Right lung (tissue), 5 donors: ENCODE measurements around the gene OSBPL6. TPM values are rescaled to one million over a fixed set of nuclear protein-coding genes. Genes with fewer than 3 reads are reported as not detected.
A peak's percentile ranks its signal among the peaks of the same experiment; 100 is the strongest.
"Not testable (repeated sequence)": the region's sequence is repeated elsewhere in the genome, so short reads cannot be mapped to it uniquely, and the experiment has no call there.

Experiments used
- DNase-seq, 2 donors: peaks; one replicate each; pipeline ENCODE4 v3.0.0-alpha.2; 2013
- polyA plus RNA-seq, 5 donors: library from polyadenylated mRNA; unstranded; fragments of 120-200 nt; gene quantifications; one replicate each; pipeline versions ENCODE4 v1.2.1 to v1.2.3, GENCODE V29; 2013; ENCODE audit warnings: inconsistent platforms in 1 of 5, low replicate concordance in 1 of 5; ENCODE audit not compliant: insufficient read length in 5 of 5, insufficient read depth in 1 of 5

Gene OSBPL6
- polyA plus RNA-seq, 5 donors, result 3.1 to 6.7 (median 5.7) TPM

- DNase-seq, result no peak
These were observed 155.7 kb downstream of the OSBPL6 start for GRCh38 chr2:178350051-178350450.

DNA sequence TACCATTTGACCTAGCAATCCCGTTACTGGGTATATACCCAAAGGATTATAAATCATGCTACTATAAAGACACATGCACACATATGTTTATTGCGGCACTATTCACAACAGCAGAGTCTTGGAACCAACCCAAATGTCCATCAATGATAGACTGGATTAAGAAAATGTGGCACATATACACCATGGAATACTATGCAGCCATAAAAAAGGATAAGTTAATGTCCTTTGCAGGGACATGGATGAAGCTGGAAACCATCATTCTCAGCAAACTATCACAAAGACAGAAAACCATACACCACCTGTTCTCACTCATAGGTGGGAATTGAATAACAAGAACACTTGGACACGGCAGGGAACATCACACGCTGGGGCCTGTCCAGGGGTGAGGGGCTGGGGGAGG is 163.4 kb downstream of the OSBPL6 start:
- DNase-seq, result not testable (repeated sequence)

DNA sequence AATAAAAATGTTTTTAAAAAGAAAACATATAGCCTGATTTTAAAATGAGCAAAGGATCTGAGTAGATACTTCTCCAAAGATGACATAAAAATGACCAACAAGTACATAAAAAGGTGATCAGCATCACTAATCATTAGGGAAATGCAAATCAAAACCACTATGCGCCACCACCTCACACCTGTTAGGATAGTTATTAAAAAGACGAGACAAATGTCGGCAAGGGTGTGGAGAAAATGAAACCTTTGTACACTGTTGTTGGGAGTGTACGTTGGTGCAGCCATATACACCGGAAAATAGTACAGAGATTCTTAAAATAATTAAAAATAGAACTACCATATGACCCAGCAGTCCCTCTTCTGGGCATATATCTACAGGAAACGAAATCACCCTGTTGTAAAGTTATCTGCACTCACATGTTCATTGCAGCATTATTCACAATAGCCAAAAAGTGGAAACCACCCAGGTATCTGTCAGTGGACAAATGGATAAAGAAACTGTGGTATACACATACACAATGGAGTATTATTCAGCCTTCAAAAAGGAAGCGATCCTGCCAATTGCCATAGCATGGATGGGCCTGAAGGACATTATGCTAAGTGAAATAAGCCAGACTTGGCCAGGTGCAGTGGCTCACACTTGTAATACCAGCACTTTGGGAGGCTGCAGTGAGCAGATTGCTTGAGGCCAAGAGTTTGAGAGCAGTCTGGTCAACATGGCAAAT is 165.0 kb downstream of the OSBPL6 start:
- DNase-seq, result no peak

DNA sequence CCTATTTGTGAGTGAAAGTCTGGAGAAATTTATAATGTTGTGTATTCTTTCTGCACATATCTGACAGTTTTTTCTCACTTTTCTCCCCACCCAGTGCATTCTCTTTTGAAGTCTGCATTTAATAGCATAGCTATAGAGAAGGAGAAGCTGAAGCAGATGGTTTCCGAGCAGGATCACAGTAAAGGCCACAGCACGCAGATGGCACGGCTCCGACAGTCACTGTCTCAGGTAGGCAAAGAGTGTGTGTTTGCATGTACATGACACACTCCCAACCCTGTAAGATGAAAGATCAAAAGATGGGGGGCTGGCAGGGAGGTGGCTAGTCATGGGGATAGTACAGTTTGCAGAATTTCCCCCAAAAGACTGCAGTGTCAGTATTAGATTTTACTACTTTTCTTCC is 167.3 kb downstream of the OSBPL6 start:
- DNase-seq, result no peak

DNA sequence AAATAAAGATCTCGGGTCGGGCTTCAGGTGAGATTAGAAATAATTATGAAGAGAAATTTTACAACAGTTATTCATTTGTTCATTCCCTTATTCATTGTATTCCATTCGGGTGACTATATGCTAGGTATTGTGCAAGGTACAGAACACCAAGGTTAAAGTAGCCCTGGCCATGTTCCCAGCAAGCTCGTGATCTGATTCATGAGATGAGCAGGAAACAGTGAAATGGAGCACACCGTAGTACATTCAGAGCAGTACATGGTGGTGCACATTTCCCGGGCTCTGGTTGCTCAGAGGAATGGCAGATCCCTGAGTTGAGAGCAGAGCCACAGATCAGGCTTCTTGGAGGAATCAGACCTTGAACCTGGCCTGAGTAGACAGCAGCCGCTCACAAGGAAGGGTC is 168.9 kb downstream of the OSBPL6 start:
- no peak for DNase-seq

DNA sequence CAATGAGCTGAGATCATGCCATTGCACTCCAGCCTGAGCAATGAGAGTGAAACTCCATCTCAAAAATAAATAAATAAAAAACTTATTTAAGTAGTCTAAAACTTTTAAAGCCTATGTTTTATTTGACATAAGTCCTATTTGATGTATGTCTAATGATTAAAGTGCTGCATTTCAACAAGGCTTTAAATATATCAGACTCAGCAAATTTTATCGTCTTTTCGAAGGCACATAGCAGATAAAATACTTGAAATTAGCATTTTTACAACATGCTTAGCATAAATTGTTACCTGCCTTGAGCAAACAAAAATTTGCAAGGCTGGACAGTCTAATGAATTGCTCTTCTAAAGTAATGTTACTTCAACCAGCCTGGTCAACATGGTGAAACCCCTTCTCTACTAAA is 170.8 kb downstream of the OSBPL6 start:
- no peak for DNase-seq

DNA sequence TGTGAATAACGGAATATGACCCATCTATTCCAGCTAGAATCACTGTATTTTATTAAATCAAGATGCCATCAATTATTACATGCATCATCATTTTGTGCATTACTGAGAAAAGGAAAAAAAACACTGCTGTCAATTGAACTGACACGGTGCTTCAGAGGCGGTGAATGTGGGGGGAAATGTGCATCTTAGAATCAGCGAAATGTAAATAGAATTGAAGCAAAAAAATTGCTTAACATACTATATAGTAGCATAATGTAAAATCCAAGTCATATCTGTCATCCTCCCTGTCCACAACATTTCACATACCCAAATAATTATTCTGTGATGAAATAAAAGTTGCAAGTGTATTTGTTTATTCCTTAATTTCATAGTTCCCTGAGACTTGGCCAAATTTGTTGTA is 172.1 kb downstream of the OSBPL6 start:
- DNase-seq, result no peak

DNA sequence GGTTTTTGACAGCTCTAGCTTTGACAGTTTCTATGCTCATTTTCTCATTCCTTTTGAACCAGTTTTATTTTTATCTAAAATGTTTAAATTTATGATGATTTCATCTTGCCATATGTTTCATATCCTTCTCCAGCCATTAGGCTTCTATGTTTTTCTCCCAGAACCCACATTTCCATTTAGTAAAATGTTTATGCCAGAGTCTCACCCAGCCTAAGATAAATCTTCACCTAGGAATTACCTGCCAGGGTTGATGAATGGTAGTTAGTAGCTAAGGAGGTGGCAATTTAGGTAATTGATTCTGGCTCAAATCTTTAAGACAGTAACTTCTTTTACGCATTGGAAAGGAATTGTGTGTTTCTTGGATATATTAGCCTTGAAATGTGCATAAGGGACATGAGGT is 173.0 kb downstream of the OSBPL6 start:
- DNase-seq, result no peak

DNA sequence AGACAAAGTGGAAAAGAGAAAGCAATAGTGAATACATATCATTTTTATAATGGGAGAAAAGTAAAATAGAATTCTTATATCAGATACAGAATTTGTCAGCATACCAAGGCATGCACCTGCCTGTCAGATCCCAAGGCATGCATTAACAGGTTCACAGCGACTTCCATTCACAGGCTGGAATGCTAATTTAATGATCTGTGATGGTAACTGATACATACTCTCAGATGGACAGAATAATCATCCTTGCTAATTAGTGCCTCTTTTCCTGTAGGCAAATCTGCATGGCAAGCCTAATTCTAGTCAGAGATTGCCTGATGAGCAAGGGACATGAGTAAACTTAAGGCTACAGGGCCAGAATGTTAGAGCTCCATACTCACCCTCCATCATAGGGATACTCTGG is 180.6 kb downstream of the OSBPL6 start:
- DNase-seq, result no peak

DNA sequence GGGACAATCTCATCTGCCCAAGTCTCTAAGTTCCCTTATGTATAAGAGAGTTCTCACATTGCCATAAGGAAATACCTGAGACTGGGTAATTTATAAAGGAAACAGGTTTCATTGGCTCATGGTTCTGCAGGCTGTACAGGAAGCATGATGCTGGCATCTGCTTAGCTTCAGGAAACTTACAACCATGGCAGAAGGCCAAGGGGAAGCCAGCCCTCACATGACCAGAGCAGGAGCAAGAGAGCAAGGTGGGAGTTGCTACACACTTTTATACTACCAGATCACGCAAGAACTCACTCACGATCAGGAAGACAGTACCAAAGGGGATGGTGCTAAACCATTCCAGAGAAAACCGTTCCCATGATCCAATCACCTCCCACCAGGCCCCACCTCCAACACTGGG is 182.7 kb downstream of the OSBPL6 start:
- no peak for DNase-seq

DNA sequence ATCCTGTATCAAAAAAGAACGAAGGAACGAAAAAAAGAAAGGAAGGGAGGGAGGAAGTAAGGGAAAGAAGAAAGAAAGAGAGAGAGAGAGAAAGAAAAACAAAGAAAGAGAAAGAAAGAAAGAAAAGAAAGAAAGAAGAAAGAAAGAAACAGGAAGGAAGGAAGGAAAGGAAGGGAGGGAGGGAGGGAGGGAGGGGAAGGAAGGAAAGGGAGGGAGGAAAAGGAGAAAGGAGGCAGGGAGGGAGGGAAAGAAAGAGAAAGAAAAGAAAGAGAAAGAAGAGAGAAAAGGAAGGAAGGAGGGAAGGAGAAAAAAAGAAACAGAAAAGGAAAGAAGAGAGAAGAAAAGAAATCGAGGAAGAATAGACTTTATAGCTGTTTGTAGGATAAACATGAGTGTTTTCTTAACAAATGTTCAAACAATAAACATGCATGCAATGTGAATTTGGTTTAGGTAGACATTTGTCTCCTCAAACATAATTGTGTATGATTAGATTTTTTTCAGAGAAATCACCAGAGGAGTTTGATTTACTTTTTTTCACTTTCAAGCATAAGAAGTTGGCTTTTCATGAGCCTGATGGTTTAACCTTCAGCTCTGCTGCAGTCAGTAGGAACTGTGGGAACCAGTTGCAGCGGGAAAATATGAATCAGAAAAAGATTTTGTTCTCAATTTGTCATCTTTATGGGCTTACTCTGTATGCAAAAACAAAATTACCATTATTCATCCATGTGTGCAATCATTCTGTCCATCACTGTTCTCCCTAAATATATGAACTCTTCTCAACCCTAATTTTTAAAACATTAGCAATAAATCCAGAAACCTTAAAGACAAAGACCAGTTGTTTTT is 185.1 kb downstream of the OSBPL6 start:
- no peak for DNase-seq

DNA sequence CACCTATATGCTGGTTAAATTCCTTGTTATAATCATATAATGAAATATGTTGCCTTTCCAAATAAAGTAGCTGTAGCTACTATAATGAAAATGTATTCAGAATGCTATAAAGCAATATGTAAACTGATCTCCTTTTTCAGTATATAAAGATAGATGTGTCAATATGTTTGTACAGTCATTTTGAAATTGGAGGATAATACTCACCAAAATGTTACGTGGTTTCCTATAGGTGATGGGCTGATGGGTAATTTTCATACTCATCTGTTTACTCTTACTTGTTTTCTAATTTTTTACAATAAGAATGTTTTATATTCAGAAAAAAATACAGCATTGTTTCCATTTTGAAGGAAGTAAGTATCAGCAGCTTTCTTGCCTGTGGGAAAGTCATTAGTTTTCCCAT is 186.5 kb downstream of the OSBPL6 start:
- no peak for DNase-seq

DNA sequence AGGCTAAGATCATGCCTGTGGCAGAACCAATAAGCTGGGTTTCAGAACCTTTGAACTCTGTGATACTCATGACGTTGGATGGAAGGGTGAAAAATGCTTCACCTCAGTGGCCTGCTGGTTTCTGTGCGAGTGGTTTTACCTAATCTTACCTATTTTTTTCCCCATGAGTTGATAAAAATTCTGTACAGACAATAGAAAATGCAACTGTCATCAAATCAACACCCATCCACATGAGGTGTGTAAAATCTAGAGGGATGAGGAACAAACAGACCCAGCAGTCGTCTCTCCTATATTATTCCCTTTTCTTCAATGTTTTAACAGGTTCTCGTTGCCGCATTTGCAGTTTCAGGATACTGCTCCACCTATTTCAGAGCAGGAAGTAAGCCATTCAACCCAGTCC is 189.4 kb downstream of the OSBPL6 start:
- DNase-seq, result no peak

DNA sequence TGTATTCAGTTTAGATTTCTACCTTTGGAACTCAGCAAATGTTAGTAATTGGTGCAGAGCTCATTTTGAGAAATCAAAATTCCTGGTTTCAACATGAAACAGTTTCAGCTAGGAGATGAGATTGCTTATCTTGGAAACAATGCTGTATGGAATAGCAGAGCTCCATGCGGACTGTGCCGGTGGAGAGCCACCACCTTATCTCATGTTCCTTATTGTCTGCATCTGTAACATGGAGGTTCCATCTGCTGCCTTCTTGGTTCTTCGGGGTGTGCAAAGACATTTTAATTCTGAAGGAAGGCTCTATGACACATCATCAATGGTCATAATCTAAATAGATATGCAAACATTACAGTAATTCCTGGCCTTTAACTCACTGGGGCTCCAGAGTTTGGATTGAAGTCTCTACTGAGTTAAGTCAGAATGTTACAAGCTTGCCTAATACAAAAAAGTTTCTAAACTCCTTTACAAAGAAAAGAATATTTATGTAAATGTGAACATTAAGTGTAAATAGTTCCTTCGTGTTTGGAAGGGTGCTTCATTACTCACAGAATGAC is 191.4 kb downstream of the OSBPL6 start:
- no peak for DNase-seq

DNA sequence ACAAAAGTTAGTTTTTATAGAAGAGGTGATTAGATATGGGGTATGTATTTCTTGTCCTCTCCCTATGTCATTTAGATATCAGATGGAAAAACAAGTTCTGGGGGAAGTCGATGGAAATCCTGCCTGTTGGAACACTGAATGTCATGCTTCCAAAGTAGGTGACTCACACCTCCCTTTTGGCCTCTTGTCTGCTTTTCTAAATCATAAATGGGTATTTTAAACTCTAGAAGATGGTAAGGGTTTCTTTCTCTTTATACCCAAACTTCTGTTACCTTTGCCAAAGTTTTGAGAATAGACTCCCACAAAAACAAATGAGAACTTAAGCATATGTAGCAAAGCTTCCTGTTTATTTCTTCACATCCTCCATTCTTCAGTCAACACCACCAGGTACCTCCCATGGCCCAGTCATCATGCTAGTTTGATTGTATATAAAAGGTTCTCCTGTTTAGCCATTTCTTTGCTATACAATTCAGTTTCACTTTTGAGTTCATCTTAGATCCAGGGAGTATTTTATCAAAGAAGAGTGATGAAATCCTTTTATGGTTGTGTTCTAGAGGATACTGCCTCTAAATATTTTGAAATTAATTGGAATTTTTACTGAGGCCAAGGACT is 192.8 kb downstream of the OSBPL6 start:
- DNase-seq, result no peak

DNA sequence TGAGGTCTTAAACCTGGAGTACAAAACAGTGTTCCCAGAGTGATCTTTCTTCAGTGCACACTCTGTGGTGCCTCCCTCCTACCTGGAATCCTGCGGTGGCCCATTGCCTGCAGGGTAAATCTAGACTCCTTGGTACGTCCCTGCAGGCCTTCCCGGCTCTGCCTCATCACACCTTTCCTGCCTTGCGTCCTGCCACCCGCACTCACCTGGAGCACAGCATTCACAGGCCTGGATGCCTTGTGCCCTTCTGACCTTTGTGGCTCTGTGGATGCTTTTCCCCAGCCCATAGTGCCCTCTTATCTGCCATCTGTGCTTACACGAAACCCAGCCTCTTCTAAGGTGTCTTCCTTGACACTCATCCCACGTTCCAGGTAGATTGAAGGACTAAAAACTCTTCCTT is 194.0 kb downstream of the OSBPL6 start:
- no peak for DNase-seq

GRCh38 chr2:178391701-178392100 is 197.4 kb downstream of the OSBPL6 start:
- no peak for DNase-seq

- no peak for DNase-seq
These were observed 197.9 kb downstream of the OSBPL6 start for GRCh38 chr2:178392215-178392614.

- DNase-seq, result no peak
These were observed 200.5 kb downstream of the OSBPL6 start for GRCh38 chr2:178394859-178395258.

- no peak for DNase-seq
These were observed 201.0 kb downstream of the OSBPL6 start for GRCh38 chr2:178395295-178395694.

GRCh38 chr2:178395941-178396570 is 201.7 kb downstream of the OSBPL6 start:
- no peak for DNase-seq

- DNase-seq, result peak in 1 of 2 donors; percentile 32
These were observed 202.8 kb downstream of the OSBPL6 start for GRCh38 chr2:178397002-178397605.
